ENCODE measurements around the gene MTSS2.

DNA sequence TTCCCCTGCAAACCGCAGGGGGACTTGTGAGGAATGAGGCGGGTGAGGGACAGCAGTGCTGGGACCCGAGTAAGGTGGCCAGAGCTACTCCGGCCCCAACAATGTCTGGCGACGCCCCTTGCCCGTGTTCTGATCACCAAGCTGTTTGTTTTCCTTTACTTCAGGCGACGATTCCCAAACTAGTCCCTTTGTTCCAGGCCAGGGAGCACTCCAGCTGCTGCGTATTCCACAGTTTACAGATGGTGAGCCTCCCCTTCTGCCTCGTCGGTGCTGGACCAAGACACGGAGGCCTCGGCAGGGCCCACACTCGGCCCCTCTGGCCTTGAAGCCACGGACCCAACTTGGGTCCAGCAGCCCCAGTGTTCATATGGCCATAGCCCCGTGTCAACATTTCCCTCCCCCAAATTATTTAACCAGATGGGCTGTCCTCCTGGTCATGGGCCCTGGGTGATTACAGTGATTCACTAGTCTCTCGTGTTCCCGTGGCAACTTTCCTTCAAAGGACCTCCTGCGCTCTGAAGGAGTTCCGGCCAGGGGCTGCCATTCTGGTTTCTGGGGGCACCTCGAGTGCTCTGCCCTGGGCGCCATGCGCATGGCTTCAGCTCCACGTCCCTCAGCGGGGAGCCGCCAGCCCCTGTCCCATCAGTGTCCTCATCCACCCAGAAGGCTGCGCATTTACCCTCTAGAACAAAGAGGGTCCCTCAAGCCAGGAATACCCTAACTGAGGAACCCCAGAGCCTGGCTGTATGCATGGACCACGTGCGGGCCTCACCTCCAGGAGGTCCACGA is 24.8 kb upstream of the MTSS2 start:
- no peak for TF ChIP-seq CTCF (conservative IDR thresholded peaks at IDR 0.05; ENCODE audit: low read depth, low read length)
- no peak for TF ChIP-seq EZH2 (IDR thresholded peaks at IDR 0.05; ENCODE audit: borderline replicate concordance, low read depth, low read length, poor library complexity, severe bottlenecking)
